ENCODE results near the gene DGKD.

DGKD gene

DNA sequence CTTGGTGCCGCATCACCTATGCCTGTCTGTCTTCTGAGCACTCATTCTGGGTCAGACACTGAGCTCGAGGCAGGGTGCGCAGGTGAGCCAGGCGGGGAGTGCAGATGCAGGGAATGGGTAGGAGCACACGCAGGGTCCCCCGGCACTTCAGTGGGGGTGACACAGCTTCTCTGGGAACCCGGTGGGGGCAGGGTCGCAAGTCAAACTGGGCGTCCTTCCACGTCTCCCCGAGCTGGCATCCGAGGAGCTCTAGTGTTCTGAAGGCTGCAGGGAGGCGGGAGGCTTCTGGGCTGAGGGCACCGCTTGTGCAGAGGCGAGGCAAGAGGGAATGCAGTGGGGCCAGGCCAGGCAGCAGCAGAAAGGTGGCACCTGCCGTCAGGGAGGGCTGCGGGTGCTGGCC, 86.0 kb downstream of the DGKD start:
- no peak overlapping the region for H3K4me3 ChIP-seq (ENCODE audit: low read depth, low read length)
- TF ChIP-seq, protein P1, sequence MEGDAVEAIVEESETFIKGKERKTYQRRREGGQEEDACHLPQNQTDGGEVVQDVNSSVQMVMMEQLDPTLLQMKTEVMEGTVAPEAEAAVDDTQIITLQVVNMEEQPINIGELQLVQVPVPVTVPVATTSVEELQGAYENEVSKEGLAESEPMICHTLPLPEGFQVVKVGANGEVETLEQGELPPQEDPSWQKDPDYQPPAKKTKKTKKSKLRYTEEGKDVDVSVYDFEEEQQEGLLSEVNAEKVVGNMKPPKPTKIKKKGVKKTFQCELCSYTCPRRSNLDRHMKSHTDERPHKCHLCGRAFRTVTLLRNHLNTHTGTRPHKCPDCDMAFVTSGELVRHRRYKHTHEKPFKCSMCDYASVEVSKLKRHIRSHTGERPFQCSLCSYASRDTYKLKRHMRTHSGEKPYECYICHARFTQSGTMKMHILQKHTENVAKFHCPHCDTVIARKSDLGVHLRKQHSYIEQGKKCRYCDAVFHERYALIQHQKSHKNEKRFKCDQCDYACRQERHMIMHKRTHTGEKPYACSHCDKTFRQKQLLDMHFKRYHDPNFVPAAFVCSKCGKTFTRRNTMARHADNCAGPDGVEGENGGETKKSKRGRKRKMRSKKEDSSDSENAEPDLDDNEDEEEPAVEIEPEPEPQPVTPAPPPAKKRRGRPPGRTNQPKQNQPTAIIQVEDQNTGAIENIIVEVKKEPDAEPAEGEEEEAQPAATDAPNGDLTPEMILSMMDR (IDR thresholded peaks at IDR 0.05; ENCODE audit: borderline replicate concordance, insufficient read depth, low read depth, low read length), result no peak

DNA sequence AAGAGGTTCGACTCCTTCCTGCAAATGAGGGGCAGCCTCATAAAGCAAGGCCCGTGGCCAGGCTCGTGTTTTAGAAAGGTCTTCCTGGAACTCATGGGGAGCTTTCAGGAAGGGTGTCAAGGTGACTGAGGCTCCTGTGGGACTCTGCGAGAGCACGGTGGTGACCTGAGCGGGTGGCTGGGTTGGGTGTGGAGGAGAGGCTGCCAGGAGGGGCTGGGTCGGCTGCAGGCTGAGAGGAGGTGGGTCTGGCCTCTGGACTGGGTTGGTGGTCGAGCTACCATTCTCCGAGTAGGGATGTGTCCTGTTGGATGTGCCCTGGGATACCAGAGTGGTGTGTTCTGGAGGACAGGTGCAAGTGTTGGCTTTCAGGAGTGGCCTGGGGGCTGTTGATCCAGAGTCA, 86.4 kb downstream of the DGKD start:
- H3K4me3 ChIP-seq (ENCODE audit: low read depth, low read length), result no peak overlapping the region
- TF ChIP-seq, protein P1 (IDR thresholded peaks at IDR 0.05; ENCODE audit: borderline replicate concordance, insufficient read depth, low read depth, low read length), result no peak

DNA sequence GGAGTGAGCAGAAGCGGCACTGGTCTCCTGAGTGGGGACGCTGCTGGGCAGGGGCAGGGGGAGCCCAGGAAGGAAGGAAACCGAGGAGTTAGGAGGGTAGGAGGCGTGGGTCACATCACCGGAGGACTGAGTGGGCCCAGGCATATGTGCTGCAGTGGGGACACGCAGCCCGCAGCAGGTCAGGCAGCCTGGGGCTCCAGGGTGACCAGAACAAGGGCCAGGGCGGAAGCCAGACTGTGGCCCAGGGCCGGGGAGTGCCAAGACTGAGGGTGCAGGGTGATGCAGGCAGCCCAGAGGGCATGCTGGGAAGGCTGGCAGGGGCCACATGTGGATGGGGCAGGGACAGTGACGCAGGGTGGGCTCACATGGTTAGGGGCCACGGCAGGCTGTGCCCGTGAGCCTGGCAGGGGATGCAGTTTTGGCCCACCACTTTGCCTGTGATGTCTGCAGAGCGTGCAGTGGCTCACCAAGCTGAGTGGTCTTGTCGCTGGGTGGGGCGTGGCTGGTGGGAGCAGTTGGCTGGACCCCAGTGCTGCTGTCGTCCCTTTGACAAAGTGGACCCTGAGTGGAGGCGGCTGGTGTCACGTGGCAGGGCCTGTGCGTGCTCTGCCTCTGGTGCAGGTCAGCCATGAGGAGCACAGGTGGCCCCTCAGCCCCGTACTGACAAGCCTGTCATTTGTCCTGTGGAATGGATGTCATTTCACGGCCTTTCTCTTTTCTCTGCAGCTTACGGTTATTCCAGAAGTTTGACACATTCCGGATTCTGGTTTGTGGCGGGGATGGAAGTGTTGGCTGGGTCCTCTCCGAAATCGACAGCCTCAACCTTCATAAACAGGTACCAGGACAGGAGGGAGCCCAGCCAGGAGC, 87.1 kb downstream of the DGKD start:
- TF ChIP-seq, protein P1 (IDR thresholded peaks at IDR 0.05; ENCODE audit: borderline replicate concordance, insufficient read depth, low read depth, low read length), result no peak
- H3K4me3 ChIP-seq (ENCODE audit: low read depth, low read length), result no peak overlapping the region

DNA sequence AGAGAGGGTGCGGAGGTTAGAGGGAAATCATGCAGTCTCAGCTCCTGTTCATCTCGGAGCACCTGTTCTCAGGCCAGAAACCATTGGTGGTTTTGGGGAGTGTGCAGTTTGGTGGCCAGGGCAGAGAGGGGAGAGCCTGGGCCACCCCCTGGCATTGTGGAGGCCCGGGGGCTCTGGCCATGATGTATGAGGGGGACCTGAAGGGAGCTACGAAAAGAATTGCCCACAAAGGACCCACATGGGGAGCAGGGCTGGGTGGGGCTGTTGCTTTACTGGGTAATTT, 87.7 kb downstream of the DGKD start:
- no peak overlapping the region for H3K4me3 ChIP-seq (ENCODE audit: low read depth, low read length)
- TF ChIP-seq, protein P1 (IDR thresholded peaks at IDR 0.05; ENCODE audit: borderline replicate concordance, insufficient read depth, low read depth, low read length), result no peak

DNA sequence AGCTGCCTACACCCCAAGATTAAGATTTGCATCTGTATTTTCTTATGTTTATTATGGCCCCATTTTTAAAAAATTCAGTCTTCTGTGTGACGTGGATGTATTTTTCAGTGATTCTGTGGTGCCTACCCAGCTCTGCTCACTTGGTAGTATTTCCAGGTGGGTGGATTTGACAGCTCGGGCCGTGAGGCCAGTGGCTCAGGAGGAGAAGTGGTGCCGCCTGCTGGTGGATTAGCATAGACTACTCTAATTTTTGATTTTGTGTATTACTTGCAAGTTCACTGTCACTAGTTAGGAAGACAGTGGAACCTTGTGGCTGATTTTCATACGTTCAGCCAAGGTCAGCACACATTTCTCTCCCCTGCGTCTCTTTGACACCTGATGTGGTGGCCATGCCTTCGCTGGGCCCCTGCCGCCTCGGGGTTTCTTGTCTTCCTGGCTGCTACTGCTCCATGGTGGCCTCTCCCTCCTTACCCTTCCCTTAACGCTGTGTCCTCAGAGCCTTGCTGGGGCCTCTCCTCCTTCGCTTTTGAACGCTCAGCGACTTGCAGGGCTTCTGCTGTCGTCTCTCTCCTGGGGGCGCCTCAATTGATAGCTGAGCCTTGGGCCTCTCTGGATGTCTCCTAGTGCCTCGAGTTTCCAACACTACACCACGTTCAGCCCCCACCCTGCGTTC, 89.4 kb downstream of the DGKD start:
- no peak overlapping the region for H3K4me3 ChIP-seq (ENCODE audit: low read depth, low read length)
- TF ChIP-seq, protein P1 (IDR thresholded peaks at IDR 0.05; ENCODE audit: borderline replicate concordance, insufficient read depth, low read depth, low read length), result peak; percentile 77; the same call in 1 of the 2 replicates

DNA sequence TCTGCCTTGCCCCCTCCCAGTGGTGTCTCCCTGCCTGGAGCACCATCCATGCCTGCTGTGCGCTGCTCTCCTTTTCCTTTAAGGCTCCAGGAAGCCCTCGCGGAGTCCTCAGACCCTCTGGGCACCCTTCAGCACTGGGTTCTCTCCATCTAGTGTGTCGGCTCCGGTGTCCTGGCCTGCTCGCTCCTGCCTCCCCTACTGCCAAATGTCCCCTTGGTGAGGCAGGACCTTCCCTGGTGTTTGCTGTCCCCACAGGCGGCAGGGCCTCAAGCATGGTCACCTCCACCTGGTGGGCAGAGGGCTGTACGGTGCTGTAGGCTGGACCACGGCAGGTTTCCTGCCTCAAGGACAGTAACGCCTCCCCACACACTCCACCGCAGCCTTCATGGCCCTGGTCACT, 90.2 kb downstream of the DGKD start:
- no peak overlapping the region for H3K4me3 ChIP-seq (ENCODE audit: low read depth, low read length)
- TF ChIP-seq, protein P1 (IDR thresholded peaks at IDR 0.05; ENCODE audit: borderline replicate concordance, insufficient read depth, low read depth, low read length), result no peak
